Neutrophil (primary cell): Measurements from ENCODE around the gene DNAH10.

Experiments used
- H3K27ac ChIP-seq: fragments of 200-600 bp; sonication (generic); 2 replicates; pipeline ENCODE4 v1.5.1; 2016; ENCODE audit warnings: mild to moderate bottlenecking, moderate library complexity
- H3K27me3 ChIP-seq: fragments of 200-600 bp; sonication (generic); 2 replicates; pipeline ENCODE4 v1.6.0; 2016; ENCODE audit warnings: mild to moderate bottlenecking
- H3K36me3 ChIP-seq: fragments of 200-600 bp; sonication (generic); 2 replicates; pipeline ENCODE4 v1.5.1; 2017
- H3K4me1 ChIP-seq, 2 experiments: fragments of 200-600 bp in 1 of 2; sonication (generic) in 1 of 2; 1 replicate in 1 of 2; 2 replicates in 1 of 2; pipeline versions ENCODE4 v1.5.1 to v1.6.1; 2013 to 2016; ENCODE audit warnings: low read depth in 1 of 2, low read length in 1 of 2, mild to moderate bottlenecking in 1 of 2, moderate library complexity in 1 of 2; ENCODE audit not compliant: control insufficient read depth in 1 of 2, insufficient read depth in 1 of 2
- H3K4me3 ChIP-seq, 2 experiments: fragments of 200-600 bp in 1 of 2; sonication (generic) in 1 of 2; 1 replicate in 1 of 2; 2 replicates in 1 of 2; pipeline ENCODE4 v1.5.1; 2013 to 2016; ENCODE audit warnings: low read depth in 1 of 2, low read length in 1 of 2, mild to moderate bottlenecking in 1 of 2, moderate library complexity in 1 of 2
- H3K9me3 ChIP-seq: fragments of 200-600 bp; sonication (generic); 2 replicates; pipeline ENCODE4 v1.5.1; 2016
- CTCF ChIP-seq: fragments of 200-600 bp; sonication (generic); IDR thresholded peaks from 2 replicates; pipeline ENCODE4 v1.5.1; 2016; ENCODE audit warnings: antibody characterized with exemption

Gene DNAH10

GRCh38 chr12:123939716-123940626 is 177.9 kb downstream of the DNAH10 start:
- Histone ChIP-seq H3K4me1 (no peaks in the 10 kb centered on the region), H3K36me3 (peaks cover 25% of the 10 kb centered on the region)
- TF ChIP-seq CTCF: no peak

GRCh38 chr12:123940627-123940966 is 178.5 kb downstream of the DNAH10 start:
- no peak for TF ChIP-seq CTCF
- H3K4me1 ChIP-seq: no peaks in the 10 kb centered on the region
- peaks cover 19% of the 10 kb centered on the region for H3K36me3 ChIP-seq
- H3K9me3 ChIP-seq: no peaks in the 10 kb centered on the region
- H3K27ac ChIP-seq: no peak overlapping the region
- no peaks in the 10 kb centered on the region for H3K27me3 ChIP-seq
- no peak overlapping the region for H3K4me3 ChIP-seq

More at GRCh38 chr12:123939716-123940626, 177.9 kb downstream of the DNAH10 start:
- Histone ChIP-seq H3K9me3 (no peaks in the 10 kb centered on the region), H3K27ac (no peak overlapping the region), H3K27me3 (no peaks in the 10 kb centered on the region), H3K4me3 (no peak overlapping the region)

- TF ChIP-seq CTCF: no peak
- Histone ChIP-seq H3K27ac (no peak overlapping the region), H3K4me3 (no peak overlapping the region), H3K27me3 (no peaks in the 10 kb centered on the region), H3K9me3 (no peaks in the 10 kb centered on the region), H3K4me1 (no peaks in the 10 kb centered on the region), H3K36me3 (peaks cover 15% of the 10 kb centered on the region)
Observed at GRCh38 chr12:123941000-123941399, 178.9 kb downstream of the DNAH10 start.

- H3K4me1 ChIP-seq: no peaks in the 10 kb centered on the region
- no peak for TF ChIP-seq CTCF
- H3K36me3 ChIP-seq: peaks cover 8% of the 10 kb centered on the region
- no peak overlapping the region for H3K27ac ChIP-seq
- H3K9me3 ChIP-seq: no peaks in the 10 kb centered on the region
- H3K4me3 ChIP-seq: no peak overlapping the region
- no peaks in the 10 kb centered on the region for H3K27me3 ChIP-seq
Observed at GRCh38 chr12:123941624-123942237, 179.6 kb downstream of the DNAH10 start.

GRCh38 chr12:123942238-123942653 is 180.1 kb downstream of the DNAH10 start:
- H3K36me3 ChIP-seq: peaks cover 3% of the 10 kb centered on the region
- H3K27ac ChIP-seq: no peak overlapping the region
- TF ChIP-seq CTCF: no peak
- no peak overlapping the region for H3K4me3 ChIP-seq
- no peaks in the 10 kb centered on the region for H3K4me1 ChIP-seq
- no peaks in the 10 kb centered on the region for H3K9me3 ChIP-seq
- H3K27me3 ChIP-seq: no peaks in the 10 kb centered on the region
